Activated naive CD4-positive, alpha-beta T cell treated with anti-CD3 and anti-CD28 coated beads, Interleukin-2, amount 10 ng/mL, durations not matched to agents 7 days and 5 days (primary cell): ENCODE results near the gene ZNF621.
"Not testable (repeated sequence)": the region's sequence is repeated elsewhere in the genome, so short reads cannot be mapped to it uniquely, and the experiment has no call there.

Source experiments
- CTCF ChIA-PET: fragments of 350-600 bp; sonication (Branson Sonifier 250); formaldehyde crosslinking; loops from one replicate; lab custom pipeline; 2021; ENCODE audit warnings: antibody characterized with exemption; lab: Charles Lee
- DNase-seq: peaks from one replicate; pipeline ENCODE4 v3.0.0-alpha.2; 2020
- H3K27ac Mint-ChIP-seq: one replicate; pipeline ENCODE4 v1.8.0; 2021; ENCODE audit warnings: mild to moderate bottlenecking, moderate library complexity, mixed read lengths
- H3K27me3 Mint-ChIP-seq: one replicate; pipeline ENCODE4 v1.8.0; 2021; ENCODE audit warnings: mild to moderate bottlenecking, mixed read lengths
- H3K36me3 Mint-ChIP-seq: one replicate; pipeline ENCODE4 v1.8.0; 2021; ENCODE audit warnings: mixed read lengths
- H3K4me1 Mint-ChIP-seq: one replicate; pipeline ENCODE4 v1.8.0; 2021; ENCODE audit warnings: mixed read lengths
- H3K4me3 Mint-ChIP-seq: one replicate; pipeline ENCODE4 v1.8.0; 2021; ENCODE audit warnings: mild to moderate bottlenecking, moderate library complexity, mixed read lengths
- H3K9me3 Mint-ChIP-seq: one replicate; pipeline ENCODE4 v1.8.0; 2021; ENCODE audit warnings: mixed read lengths

Gene ZNF621

GRCh38 chr3:40516201-40516600 lies 8.6 kb upstream of the ZNF621 start:
- CTCF ChIA-PET, result no interaction called here
- DNase-seq, result no peak
- H3K4me1 Mint-ChIP-seq, result no peaks in the 10 kb centered on the region
- no peaks in the 10 kb centered on the region for H3K27me3 Mint-ChIP-seq
- peaks cover 19% of the 10 kb centered on the region for H3K36me3 Mint-ChIP-seq
- no peaks in the 10 kb centered on the region for H3K9me3 Mint-ChIP-seq
- H3K27ac Mint-ChIP-seq, result no peak overlapping the region
- no peak overlapping the region for H3K4me3 Mint-ChIP-seq

GRCh38 chr3:40518067-40518466 lies 6.7 kb upstream of the ZNF621 start:
- H3K4me3 Mint-ChIP-seq, result no peak overlapping the region
- H3K27me3 Mint-ChIP-seq, result no peaks in the 10 kb centered on the region
- no peak overlapping the region for H3K27ac Mint-ChIP-seq
- H3K9me3 Mint-ChIP-seq, result no peaks in the 10 kb centered on the region
- peaks cover under 1% of the 10 kb centered on the region for H3K4me1 Mint-ChIP-seq
- DNase-seq, result no peak
- peaks cover 20% of the 10 kb centered on the region for H3K36me3 Mint-ChIP-seq
- CTCF ChIA-PET, result interaction anchor here (0.7 kb wide), 1 partner anchor 17 kb away, joined by 3 read pairs; no protein-coding TSS in a partner anchor

- Mint-ChIP-seq H3K27ac (no peak overlapping the region), H3K9me3 (no peaks in the 10 kb centered on the region), H3K4me1 (peaks cover 5% of the 10 kb centered on the region), H3K4me3 (no peak overlapping the region), H3K27me3 (no peaks in the 10 kb centered on the region), H3K36me3 (peaks cover 20% of the 10 kb centered on the region)
- CTCF ChIA-PET, result no interaction called here
- no peak for DNase-seq
These were observed 5.9 kb upstream of the ZNF621 start for GRCh38 chr3:40518848-40519247.

- no peak for DNase-seq
- no peak overlapping the region for H3K4me3 Mint-ChIP-seq
- peaks cover 22% of the 10 kb centered on the region for H3K4me1 Mint-ChIP-seq
- CTCF ChIA-PET, result no interaction called here
- H3K27me3 Mint-ChIP-seq, result no peaks in the 10 kb centered on the region
- peaks cover 8% of the 10 kb centered on the region for H3K36me3 Mint-ChIP-seq
- H3K9me3 Mint-ChIP-seq, result no peaks in the 10 kb centered on the region
- no peak overlapping the region for H3K27ac Mint-ChIP-seq
These were observed 3.5 kb upstream of the ZNF621 start for GRCh38 chr3:40521254-40521653.

- Mint-ChIP-seq H3K9me3 (no peaks in the 10 kb centered on the region), H3K27me3 (no peaks in the 10 kb centered on the region), H3K4me3 (peak overlapping the region; percentile 88), H3K27ac (peak overlapping the region; percentile 92), H3K4me1 (peaks cover 34% of the 10 kb centered on the region), H3K36me3 (peaks cover 26% of the 10 kb centered on the region)
- no peak for DNase-seq
- CTCF ChIA-PET, result interaction anchor here (0.6 kb wide), 1 partner anchor 25 kb away, joined by 3 read pairs; no protein-coding TSS in a partner anchor
These were observed 979 bp upstream of the ZNF621 start for GRCh38 chr3:40523781-40524180.

- H3K36me3 Mint-ChIP-seq, result peaks cover 30% of the 10 kb centered on the region
- peak overlapping the region; percentile 92 for H3K27ac Mint-ChIP-seq
- H3K4me3 Mint-ChIP-seq, result peak overlapping the region; percentile 88
- no peaks in the 10 kb centered on the region for H3K9me3 Mint-ChIP-seq
- peaks cover 34% of the 10 kb centered on the region for H3K4me1 Mint-ChIP-seq
- CTCF ChIA-PET, result interaction anchor here (0.6 kb wide), 1 partner anchor 25 kb away, joined by 3 read pairs; no protein-coding TSS in a partner anchor
- no peak for DNase-seq
- H3K27me3 Mint-ChIP-seq, result no peaks in the 10 kb centered on the region
These were observed 565 bp upstream of the ZNF621 start for GRCh38 chr3:40524222-40524567.

- DNase-seq, result no peak
- peaks cover 16% of the 10 kb centered on the region for H3K9me3 Mint-ChIP-seq
- H3K4me3 Mint-ChIP-seq, result no peak overlapping the region
- peaks cover 31% of the 10 kb centered on the region for H3K4me1 Mint-ChIP-seq
- no peak overlapping the region for H3K27ac Mint-ChIP-seq
- no peaks in the 10 kb centered on the region for H3K27me3 Mint-ChIP-seq
- peaks cover 69% of the 10 kb centered on the region for H3K36me3 Mint-ChIP-seq
- CTCF ChIA-PET, result no interaction called here
These were observed 3.7 kb downstream of the ZNF621 start for GRCh38 chr3:40528426-40528825.

- no peak overlapping the region for H3K4me3 Mint-ChIP-seq
- CTCF ChIA-PET, result no interaction called here
These were observed 7.5 kb downstream of the ZNF621 start for GRCh38 chr3:40532252-40532651.

GRCh38 chr3:40534283-40534682 lies 9.5 kb downstream of the ZNF621 start:
- Mint-ChIP-seq H3K9me3 (peaks cover 39% of the 10 kb centered on the region), H3K36me3 (peaks cover 73% of the 10 kb centered on the region), H3K27ac (no peak overlapping the region), H3K27me3 (no peaks in the 10 kb centered on the region), H3K4me1 (no peaks in the 10 kb centered on the region), H3K4me3 (no peak overlapping the region)
- CTCF ChIA-PET, result interaction anchor here (0.7 kb wide), 1 partner anchor 47 kb away, joined by 3 read pairs; no protein-coding TSS in a partner anchor
- no peak for DNase-seq

More at GRCh38 chr3:40532252-40532651, 7.5 kb downstream of the ZNF621 start:
- H3K27ac Mint-ChIP-seq, result no peak overlapping the region
- DNase-seq, result no peak
- H3K9me3 Mint-ChIP-seq, result peaks cover 27% of the 10 kb centered on the region
- peaks cover 5% of the 10 kb centered on the region for H3K4me1 Mint-ChIP-seq
- H3K36me3 Mint-ChIP-seq, result peaks cover 82% of the 10 kb centered on the region
- H3K27me3 Mint-ChIP-seq, result no peaks in the 10 kb centered on the region

- H3K4me1 Mint-ChIP-seq, result no peaks in the 10 kb centered on the region
- no peak for DNase-seq
- no peak overlapping the region for H3K27ac Mint-ChIP-seq
- peaks cover 7% of the 10 kb centered on the region for H3K9me3 Mint-ChIP-seq
- H3K4me3 Mint-ChIP-seq, result no peak overlapping the region
- CTCF ChIA-PET, result no interaction called here
- no peaks in the 10 kb centered on the region for H3K27me3 Mint-ChIP-seq
- no peaks in the 10 kb centered on the region for H3K36me3 Mint-ChIP-seq
These were observed 22.1 kb downstream of the ZNF621 start for GRCh38 chr3:40546816-40547215.

- Mint-ChIP-seq H3K4me3 (no peak overlapping the region), H3K27me3 (no peaks in the 10 kb centered on the region), H3K36me3 (no peaks in the 10 kb centered on the region), H3K9me3 (peaks cover 7% of the 10 kb centered on the region), H3K27ac (no peak overlapping the region), H3K4me1 (no peaks in the 10 kb centered on the region)
- DNase-seq, result no peak
- CTCF ChIA-PET, result interaction anchor here (1.0 kb wide), 1 partner anchor 30 kb away, joined by 3 read pairs; no protein-coding TSS in a partner anchor
These were observed 25.4 kb downstream of the ZNF621 start for GRCh38 chr3:40550167-40550566.

GRCh38 chr3:40557575-40558161 lies 32.9 kb downstream of the ZNF621 start:
- Mint-ChIP-seq H3K27ac (no peak overlapping the region), H3K4me3 (no peak overlapping the region), H3K9me3 (no peaks in the 10 kb centered on the region), H3K36me3 (no peaks in the 10 kb centered on the region), H3K4me1 (no peaks in the 10 kb centered on the region), H3K27me3 (no peaks in the 10 kb centered on the region)
- CTCF ChIA-PET, result no interaction called here
- DNase-seq, result no peak

- CTCF ChIA-PET, H3K27ac Mint-ChIP-seq, H3K4me1 Mint-ChIP-seq, H3K27me3 Mint-ChIP-seq, H3K36me3 Mint-ChIP-seq, H3K9me3 Mint-ChIP-seq, H3K4me3 Mint-ChIP-seq, DNase-seq: not testable (repeated sequence)
These were observed 37.7 kb downstream of the ZNF621 start for GRCh38 chr3:40562482-40562881.

- H3K27me3 Mint-ChIP-seq, result peaks cover 10% of the 10 kb centered on the region
- H3K4me1 Mint-ChIP-seq, H3K9me3 Mint-ChIP-seq, DNase-seq, H3K27ac Mint-ChIP-seq, H3K36me3 Mint-ChIP-seq, CTCF ChIA-PET, H3K4me3 Mint-ChIP-seq: not testable (repeated sequence)
These were observed 40.9 kb downstream of the ZNF621 start for GRCh38 chr3:40565629-40566028.

- DNase-seq, result no peak
- no peaks in the 10 kb centered on the region for H3K36me3 Mint-ChIP-seq
- peaks cover 10% of the 10 kb centered on the region for H3K27me3 Mint-ChIP-seq
- no peaks in the 10 kb centered on the region for H3K4me1 Mint-ChIP-seq
- no peak overlapping the region for H3K27ac Mint-ChIP-seq
- no peaks in the 10 kb centered on the region for H3K9me3 Mint-ChIP-seq
- H3K4me3 Mint-ChIP-seq, result no peak overlapping the region
- CTCF ChIA-PET, result no interaction called here
These were observed 41.9 kb downstream of the ZNF621 start for GRCh38 chr3:40566694-40567093.
